DND-41 (cell line): ENCODE measurements around the gene ELF1.
A peak's percentile ranks its signal among the peaks of the same experiment; 100 is the strongest.
"Not testable (repeated sequence)": the region's sequence is repeated elsewhere in the genome, so short reads cannot be mapped to it uniquely, and the experiment has no call there.

Source experiments
- ATAC-seq: fragments of 200-7000 bp; cut with Tn5 transposase; 3 replicates; pipeline ENCODE4 v1.9.1; 2021; ENCODE audit warnings: low read depth; ENCODE audit not compliant: insufficient read depth
- DNase-seq: peaks from one replicate; pipeline ENCODE4 v3.0.0-alpha.2; 2020
- H2AFZ ChIP-seq: 2 replicates; pipeline ENCODE4 v1.6.0; 2012; ENCODE audit warnings: low read depth, low read length
- H3K27ac ChIP-seq: 2 replicates; pipeline ENCODE4 v1.5.1; 2012; ENCODE audit warnings: low read length, inconsistent platforms
- H3K27me3 ChIP-seq: fragments of 200-600 bp; sonication (generic); 2 replicates; pipeline ENCODE4 v1.6.0; 2012; ENCODE audit warnings: low read length, mild to moderate bottlenecking, inconsistent platforms; ENCODE audit not compliant: insufficient read depth, poor library complexity
- H3K36me3 ChIP-seq: 2 replicates; pipeline ENCODE4 v1.5.1; 2012; ENCODE audit warnings: low read length, inconsistent platforms; ENCODE audit not compliant: insufficient read depth
- H3K4me1 ChIP-seq: 2 replicates; pipeline ENCODE4 v1.5.1; 2012; ENCODE audit warnings: mild to moderate bottlenecking, low read length; ENCODE audit not compliant: insufficient read depth
- H3K4me2 ChIP-seq: 2 replicates; pipeline ENCODE4 v1.6.0; 2012; ENCODE audit warnings: mild to moderate bottlenecking, moderate library complexity, low read length, inconsistent platforms; ENCODE audit not compliant: insufficient read depth
- H3K4me3 ChIP-seq, 2 experiments: fragments of 200-600 bp in 1 of 2; shearing (Covaris generic) in 1 of 2; 2 replicates each; pipeline ENCODE4 v1.5.1; 2012 to 2016; ENCODE audit warnings: inconsistent platforms in 2 of 2, low read length in 2 of 2, mild to moderate bottlenecking in 2 of 2, low read depth in 1 of 2, moderate library complexity in 1 of 2
- H3K79me2 ChIP-seq: 2 replicates; pipeline ENCODE4 v1.6.0; 2012; ENCODE audit warnings: low read length, inconsistent platforms; ENCODE audit not compliant: insufficient read depth
- H3K9ac ChIP-seq: 2 replicates; pipeline ENCODE4 v1.6.0; 2012; ENCODE audit warnings: low read depth, mild to moderate bottlenecking, inconsistent platforms, low read length, moderate library complexity
- H3K9me3 ChIP-seq: 2 replicates; pipeline ENCODE4 v1.5.1; 2012; ENCODE audit warnings: low read length, moderate library complexity, mild to moderate bottlenecking, inconsistent platforms; ENCODE audit not compliant: insufficient read depth, severe bottlenecking
- H4K20me1 ChIP-seq: 2 replicates; pipeline ENCODE4 v1.6.0; 2012; ENCODE audit warnings: low read length; ENCODE audit not compliant: insufficient read depth
- CTCF ChIP-seq: IDR thresholded peaks from 2 replicates; pipeline ENCODE4 v1.5.1; 2012; ENCODE audit warnings: borderline replicate concordance, low read length, moderate library complexity, mild to moderate bottlenecking; ENCODE audit not compliant: poor library complexity, severe bottlenecking; ENCODE audit errors: extremely low read depth
- EZH2 ChIP-seq: IDR thresholded peaks from 3 replicates; pipeline ENCODE4 v1.6.1; 2012; ENCODE audit warnings: borderline replicate concordance, low read depth, mild to moderate bottlenecking, moderate library complexity, low read length, inconsistent platforms; ENCODE audit not compliant: severe bottlenecking

ELF1 gene

GRCh38 chr13:40980461-40980860 lies 38.7 kb downstream of the ELF1 start:
- Histone ChIP-seq H4K20me1 (peaks cover 31% of the 10 kb centered on the region), H3K4me3 (peak overlapping the region; percentile 44 to 64; a peak in 3 of 4 replicates), H3K36me3 (peaks cover 48% of the 10 kb centered on the region), H3K27ac (peak overlapping the region; percentile 94), H3K9ac (peak overlapping the region; percentile 73), H3K27me3 (no peaks in the 10 kb centered on the region), H3K4me1 (peaks cover 96% of the 10 kb centered on the region), H3K4me2 (peak overlapping the region; percentile 75), H3K9me3 (no peaks in the 10 kb centered on the region), H3K79me2 (peaks cover 100% of the 10 kb centered on the region), H2AFZ (no peak overlapping the region)
- no peak for TF ChIP-seq EZH2
- TF ChIP-seq CTCF: no peak
- ATAC-seq: peak; percentile 83
- DNase-seq: peak; percentile 45

GRCh38 chr13:40979232-40979631 lies 39.9 kb downstream of the ELF1 start:
- no peak for DNase-seq
- Histone ChIP-seq H3K4me1 (peaks cover 96% of the 10 kb centered on the region), H3K9ac (peak overlapping the region; percentile 73; the same call in 1 of the 2 replicates), H3K9me3 (no peaks in the 10 kb centered on the region), H3K4me3 (peak overlapping the region; percentile 2 to 64; a peak in 3 of 4 replicates), H3K27me3 (no peaks in the 10 kb centered on the region), H3K27ac (peak overlapping the region; percentile 94), H3K36me3 (peaks cover 49% of the 10 kb centered on the region), H4K20me1 (peaks cover 42% of the 10 kb centered on the region), H3K79me2 (peaks cover 100% of the 10 kb centered on the region), H3K4me2 (peak overlapping the region; percentile 75), H2AFZ (no peak overlapping the region)
- TF ChIP-seq EZH2: no peak
- TF ChIP-seq CTCF: no peak
- no peak for ATAC-seq

GRCh38 chr13:40978109-40978508 lies 41.0 kb downstream of the ELF1 start:
- Histone ChIP-seq H3K4me3 (0 out of 4 replicates have a peak overlapping the region, but pooled peaks of 1 of the 2 experiments have one; percentile 30), H3K4me2 (peak overlapping the region; percentile 75), H3K36me3 (peaks cover 53% of the 10 kb centered on the region), H4K20me1 (peaks cover 51% of the 10 kb centered on the region), H3K27ac (0 out of 2 replicates have a peak overlapping the region, but pooled peaks have one; percentile 9), H3K4me1 (peaks cover 95% of the 10 kb centered on the region), H3K79me2 (peaks cover 100% of the 10 kb centered on the region)
- not testable (repeated sequence) for H3K27me3 ChIP-seq, H2AFZ ChIP-seq, DNase-seq, H3K9me3 ChIP-seq, H3K9ac ChIP-seq, ATAC-seq

GRCh38 chr13:40975441-40975840 lies 43.7 kb downstream of the ELF1 start:
- Histone ChIP-seq H3K4me1 (peaks cover 77% of the 10 kb centered on the region), H3K36me3 (peaks cover 53% of the 10 kb centered on the region), H3K27me3 (no peaks in the 10 kb centered on the region), H3K9me3 (no peaks in the 10 kb centered on the region), H3K79me2 (peaks cover 100% of the 10 kb centered on the region), H3K4me3 (no peak overlapping the region), H2AFZ (no peak overlapping the region), H3K27ac (peak overlapping the region; percentile 59), H4K20me1 (peaks cover 75% of the 10 kb centered on the region), H3K9ac (no peak overlapping the region), H3K4me2 (peak overlapping the region; percentile 22; the same call in 1 of the 2 replicates)
- no peak for ATAC-seq
- TF ChIP-seq CTCF (no peak), EZH2 (no peak)
- no peak for DNase-seq
